HK-2 (cell line): ENCODE measurements around the gene NR3C1.
A peak's percentile ranks its signal among the peaks of the same experiment; 100 is the strongest.

Experiments
- DNase-seq: peaks from one replicate; pipeline ENCODE4 v3.0.0-alpha.2; 2018; ENCODE audit not compliant: unreplicated experiment

The NR3C1 gene

DNA sequence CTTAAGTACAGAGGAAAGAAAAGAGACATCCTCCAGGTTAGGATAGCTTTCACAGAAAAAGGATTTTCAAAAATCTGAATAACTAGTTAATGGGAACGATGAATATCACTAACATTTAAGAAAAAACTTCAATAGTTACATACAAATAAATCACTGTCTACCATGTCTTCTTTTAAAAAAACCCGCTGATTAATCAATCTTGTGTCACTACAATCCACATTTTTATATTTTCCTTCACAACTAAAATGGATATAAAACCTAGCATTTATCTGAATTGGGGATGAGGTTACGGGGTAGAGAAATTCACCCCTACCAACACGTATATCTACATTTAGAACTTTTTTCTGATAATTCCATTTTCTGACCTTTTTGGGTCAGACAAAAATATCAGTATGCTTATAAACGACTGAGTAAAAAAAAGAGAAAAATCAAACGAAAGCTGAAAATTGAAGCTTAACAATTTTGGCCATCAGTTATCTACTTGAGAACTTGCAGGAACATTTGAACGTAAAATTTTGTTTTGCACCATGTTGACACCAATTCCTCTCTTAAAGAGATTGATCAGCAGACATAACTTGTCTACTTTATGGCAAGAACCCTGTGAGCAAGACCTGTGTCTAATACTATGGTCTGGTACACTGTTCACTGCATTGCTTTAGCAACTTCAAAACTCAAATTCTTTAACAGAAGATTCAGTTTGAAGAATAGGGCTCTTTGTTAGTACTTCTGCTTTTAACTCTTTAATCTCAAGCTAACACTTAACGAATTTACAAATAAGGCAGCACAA lies 4.8 kb downstream of the NR3C1 start:
- DNase-seq, result no peak

DNA sequence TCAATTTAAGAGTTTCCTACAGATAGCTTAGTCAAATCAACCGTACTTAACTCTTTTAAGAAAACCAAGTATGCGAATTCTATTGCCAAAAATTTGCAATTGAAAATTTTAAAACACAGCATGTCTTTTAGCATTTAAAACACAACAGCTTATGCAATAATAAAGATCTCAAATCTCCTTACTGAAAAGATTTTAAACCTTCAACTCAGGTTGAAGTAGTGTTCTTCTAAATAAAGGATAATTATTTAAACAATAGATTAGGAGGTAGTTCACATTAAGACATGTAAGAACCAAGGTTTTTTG lies 5.5 kb downstream of the NR3C1 start:
- DNase-seq, result no peak

- no peak for DNase-seq
Observed at GRCh38 chr5:143397302-143398052, 6.0 kb downstream of the NR3C1 start.

DNA sequence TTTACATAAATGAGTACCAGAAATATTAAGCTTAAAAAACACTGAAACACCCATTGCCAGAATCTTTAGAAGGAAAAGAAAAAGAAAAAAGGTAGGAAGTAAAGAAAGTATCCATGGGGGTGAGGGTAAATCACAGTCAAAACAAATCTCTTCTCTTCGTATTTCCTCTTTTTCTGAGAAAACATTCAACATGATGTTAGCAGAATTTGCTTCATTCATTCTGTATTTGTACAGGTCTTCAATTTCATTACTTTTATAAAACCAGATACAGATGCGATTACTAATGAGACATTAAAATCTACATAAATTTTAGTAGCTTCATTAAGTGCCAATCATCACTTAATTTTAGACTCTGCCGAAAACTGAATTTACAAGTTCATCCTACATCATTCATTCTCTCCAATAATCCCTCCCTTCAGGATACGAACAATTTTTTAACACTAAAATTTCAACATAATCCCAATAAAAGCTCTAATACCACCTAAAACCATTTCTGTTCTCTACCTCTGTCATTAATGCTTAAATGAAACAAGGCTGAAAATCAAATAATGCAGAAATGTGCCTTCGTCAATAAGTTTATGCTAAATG lies 7.0 kb downstream of the NR3C1 start:
- DNase-seq, result no peak

DNA sequence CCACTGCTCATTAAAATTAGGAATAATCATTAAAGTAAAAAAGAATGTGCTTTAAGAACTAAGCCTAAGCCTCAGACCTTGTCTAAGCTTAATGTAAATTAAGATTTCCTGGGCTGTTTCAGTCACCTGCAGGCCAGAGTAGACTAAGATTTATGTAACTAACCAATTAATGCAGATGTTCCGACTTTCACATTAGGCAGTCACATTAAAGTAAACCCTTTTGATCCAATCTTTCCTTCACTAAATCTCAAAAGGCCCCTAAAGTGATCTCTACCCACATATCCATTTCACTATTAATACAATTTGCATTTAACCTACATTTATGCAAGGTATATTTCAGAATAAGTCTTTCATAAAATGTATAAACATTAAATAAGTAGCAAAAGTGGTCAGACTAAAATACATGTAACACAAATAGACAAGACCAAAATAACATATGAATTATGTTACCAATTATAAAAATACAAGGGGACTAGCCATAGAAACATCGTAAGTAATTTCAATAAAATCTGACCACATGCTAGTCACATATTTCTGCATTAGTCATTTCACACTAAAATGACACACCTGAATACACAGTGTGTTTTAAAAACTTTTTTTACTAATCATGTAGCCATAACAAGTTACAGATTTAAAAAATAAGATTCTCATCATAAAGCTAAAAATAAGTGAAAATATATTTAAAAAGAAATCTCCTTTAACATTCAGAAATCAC lies 7.7 kb downstream of the NR3C1 start:
- DNase-seq, result no peak

- no peak for DNase-seq
Observed at GRCh38 chr5:143393524-143393923, 10.0 kb downstream of the NR3C1 start.

DNA sequence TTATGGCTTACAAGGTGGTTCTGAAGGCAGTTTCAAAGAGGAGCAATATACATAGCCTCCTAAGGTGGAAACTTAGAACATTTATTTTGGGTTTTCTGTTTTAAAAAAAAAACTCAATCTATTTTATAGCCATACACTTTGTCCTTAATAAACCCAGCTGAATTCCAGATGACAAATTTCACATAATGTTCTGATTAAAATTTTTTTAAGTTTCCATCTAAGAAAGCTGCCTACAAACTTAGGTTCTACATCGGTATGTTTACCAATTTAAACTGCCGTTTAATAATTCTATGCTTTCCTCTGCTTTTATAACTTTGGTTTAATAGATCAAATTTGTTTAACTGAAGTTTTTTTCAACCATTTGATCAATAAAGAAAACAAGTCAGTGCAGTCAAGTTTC lies 12.5 kb downstream of the NR3C1 start:
- no peak for DNase-seq

- DNase-seq, result no peak
Observed at GRCh38 chr5:143390258-143390657, 13.2 kb downstream of the NR3C1 start.

DNA sequence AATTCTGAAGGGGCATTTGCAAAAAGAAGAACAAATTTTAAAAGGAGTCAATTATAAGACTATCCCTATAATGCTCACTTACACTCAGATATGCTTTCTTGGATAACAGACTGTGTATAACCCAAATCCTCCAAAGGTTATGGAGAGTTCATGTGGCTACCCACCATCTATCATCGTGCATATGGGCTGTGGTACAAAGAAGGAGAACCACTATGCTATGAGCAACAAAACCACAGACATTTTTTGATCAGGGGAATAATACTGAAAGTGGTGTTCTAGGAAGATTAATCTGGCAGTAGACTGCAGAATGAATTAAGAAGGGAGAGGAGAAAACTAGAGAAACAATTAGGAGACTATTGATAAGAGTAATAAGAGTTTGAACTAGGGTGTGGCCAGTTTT lies 16.8 kb downstream of the NR3C1 start:
- no peak for DNase-seq

DNA sequence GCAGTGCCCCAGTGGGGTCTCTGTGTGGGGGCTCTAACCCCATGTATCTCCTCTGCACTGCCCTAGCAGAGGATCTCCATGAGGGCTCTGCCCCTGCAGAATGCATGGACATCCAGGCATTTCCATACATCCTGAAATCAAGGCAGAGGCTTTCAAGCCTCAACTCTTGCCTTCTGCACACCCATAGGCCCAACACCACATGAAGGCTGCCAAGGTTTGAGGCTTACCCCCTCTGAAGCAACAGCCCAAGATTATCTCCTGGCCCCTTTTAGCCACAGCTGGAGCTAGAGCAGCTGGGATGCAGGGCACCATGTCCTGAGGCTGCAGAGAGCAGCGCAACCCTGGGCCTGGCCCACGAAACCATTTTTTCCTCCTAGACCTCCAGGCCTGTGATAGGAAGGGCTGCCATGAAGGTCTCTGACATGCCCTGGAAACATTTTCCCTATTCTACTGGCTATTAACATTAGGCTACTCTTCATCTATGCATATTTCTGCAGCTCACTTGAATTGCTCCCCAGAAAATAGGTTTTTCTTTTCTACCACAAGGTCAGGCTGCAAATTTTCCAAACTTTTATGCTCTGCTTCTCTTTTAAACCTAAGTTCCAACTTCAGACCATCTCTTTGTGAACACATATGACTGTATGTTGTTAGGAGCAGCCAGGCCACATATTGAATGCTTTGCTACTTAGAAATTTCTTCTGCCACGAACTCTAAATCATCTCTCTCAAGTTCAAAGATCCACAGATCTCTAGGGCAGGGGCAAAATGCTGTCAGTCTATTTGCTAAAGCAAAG lies 18.4 kb downstream of the NR3C1 start:
- DNase-seq, result no peak

DNA sequence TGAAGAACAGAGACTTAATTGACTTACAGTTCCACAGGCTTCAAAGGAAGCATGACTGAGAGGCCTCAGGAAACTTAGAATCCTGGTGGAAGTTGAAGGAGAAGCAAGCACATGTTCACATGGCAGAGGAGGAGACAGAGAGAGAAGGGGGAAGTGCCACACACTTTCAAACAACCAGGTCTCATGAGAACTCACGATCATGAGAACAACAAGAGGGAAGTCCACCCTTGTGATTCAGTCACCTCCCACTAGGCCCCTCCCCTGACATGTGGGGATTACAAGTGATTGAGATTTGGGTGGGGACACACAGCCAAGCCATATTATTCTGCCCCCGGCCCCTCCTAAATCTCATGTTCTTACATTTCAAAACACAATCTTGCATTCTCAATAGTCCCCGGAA lies 19.5 kb downstream of the NR3C1 start:
- no peak for DNase-seq

DNA sequence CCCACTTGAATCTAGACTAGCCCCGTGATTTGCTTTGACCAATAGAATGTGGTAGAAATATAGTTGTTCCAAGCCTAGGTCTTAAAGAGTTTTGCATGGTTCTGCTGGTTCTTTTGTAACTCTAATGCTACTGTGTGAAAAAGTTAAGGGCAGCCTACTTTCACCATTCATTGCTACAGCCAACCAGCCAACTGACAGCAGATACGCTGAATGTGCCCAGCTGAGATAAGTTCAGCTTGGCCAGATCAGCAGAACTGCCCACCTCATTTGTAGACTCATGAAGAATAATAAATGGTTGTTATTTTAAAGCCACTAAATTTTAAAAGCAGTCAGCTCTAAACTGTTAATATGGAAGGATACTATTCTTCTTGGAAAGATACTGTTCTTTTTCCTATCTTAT lies 23.9 kb downstream of the NR3C1 start:
- no peak for DNase-seq

GRCh38 chr5:143376911-143377813 lies 26.3 kb downstream of the NR3C1 start:
- peak; percentile 16 for DNase-seq

GRCh38 chr5:143376195-143376779 lies 27.2 kb downstream of the NR3C1 start:
- DNase-seq, result no peak

DNA sequence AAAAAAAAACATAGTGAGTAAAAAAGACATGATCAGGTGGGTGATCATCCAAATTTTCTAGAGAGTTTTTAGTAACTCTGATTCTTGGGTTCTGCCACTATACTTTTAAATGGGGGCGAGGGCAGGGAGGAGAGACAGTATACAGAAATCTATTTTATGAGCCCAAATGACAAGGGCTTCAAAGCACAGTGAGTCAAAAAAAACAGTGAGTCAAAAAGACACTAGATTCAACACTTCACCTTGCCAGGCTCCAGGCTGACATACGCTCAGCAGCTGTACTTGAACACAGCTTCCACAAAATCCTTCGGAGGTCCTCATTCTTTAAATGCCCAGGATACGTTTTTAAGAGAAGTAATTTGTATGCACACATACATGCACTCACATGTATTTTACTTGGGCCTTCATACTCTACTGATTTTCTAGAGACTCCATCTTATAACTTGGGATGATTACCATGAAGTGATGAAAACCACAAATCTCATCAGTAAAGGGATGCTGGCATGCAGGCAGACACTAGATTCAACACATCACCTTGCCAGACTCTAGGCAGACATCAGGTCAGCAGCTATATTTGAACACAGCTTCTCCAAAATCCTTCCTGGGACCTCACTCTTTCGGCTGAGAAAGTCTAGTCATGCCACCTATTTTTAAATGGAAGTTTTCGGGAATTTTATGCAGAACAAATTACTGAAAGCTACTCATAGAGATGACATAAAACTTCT lies 28.8 kb downstream of the NR3C1 start:
- no peak for DNase-seq

GRCh38 chr5:143373076-143373475 lies 30.4 kb downstream of the NR3C1 start:
- DNase-seq, result no peak

DNA sequence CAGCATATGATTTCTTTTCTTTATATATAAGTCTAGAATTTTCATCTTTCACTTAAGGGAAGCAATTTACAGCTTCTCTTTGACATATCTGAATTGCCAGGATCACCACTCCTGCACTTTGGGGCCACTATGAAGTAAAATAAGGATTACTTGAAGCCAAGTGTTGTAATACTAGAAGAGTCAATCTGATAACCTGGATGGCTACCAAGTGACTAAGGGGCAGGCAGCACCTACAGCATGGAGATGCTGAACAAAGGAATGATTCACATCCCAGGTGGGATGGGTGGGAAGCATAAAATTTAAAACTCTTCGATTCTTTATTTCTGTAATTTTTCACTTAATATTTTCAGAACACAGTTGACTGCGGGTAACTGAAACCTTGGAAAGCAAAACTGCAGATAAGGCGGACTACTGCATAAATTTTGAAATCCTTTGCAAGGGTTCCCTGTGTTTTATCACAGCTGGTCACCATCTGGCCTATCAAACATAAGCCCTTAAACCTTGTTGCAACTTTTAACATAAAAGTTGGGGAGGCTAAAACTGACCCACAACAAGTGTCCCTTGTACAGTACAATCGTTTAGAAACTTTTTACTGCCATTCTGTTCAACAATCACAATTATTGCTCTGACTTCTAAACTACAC lies 31.2 kb downstream of the NR3C1 start:
- no peak for DNase-seq

DNA sequence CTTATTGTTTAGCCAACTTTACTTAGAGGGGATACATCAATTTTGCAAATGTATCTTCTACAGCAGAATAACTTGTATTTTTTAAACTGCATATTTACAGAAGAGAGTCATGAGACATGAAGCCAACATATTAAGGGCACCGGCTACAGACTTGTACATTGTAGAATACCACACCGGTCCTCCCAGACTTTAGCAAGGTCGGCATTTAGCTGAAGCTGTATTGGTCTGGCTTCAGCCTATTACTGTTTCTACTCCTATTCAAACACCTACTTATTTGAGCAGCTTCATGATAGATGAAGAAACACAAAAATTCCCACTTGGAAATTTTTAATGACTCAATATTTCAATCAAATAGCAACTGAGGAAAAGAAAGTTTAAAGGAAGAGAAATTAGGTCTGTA lies 33.0 kb downstream of the NR3C1 start:
- no peak for DNase-seq

GRCh38 chr5:143364061-143364460 lies 39.4 kb downstream of the NR3C1 start:
- no peak for DNase-seq
